SK-N-MC (cell line): Measurements from ENCODE around the gene DDX17.

Source experiments
- EZH2 ChIP-seq: fragments of 200-600 bp; sonication (generic); IDR thresholded peaks from one replicate; pipeline ENCODE4 v1.6.1; 2017; ENCODE audit warnings: antibody characterized with exemption
- FOXP2 ChIP-seq: optimal IDR thresholded peaks from 2 replicates; pipeline ENCODE3; 2011; ENCODE audit warnings: mild to moderate bottlenecking, moderate library complexity; ENCODE audit not compliant: insufficient read depth; ENCODE audit errors: extremely low read length, control extremely low read depth
- POLR2AphosphoS5 ChIP-seq: IDR thresholded peaks from 2 replicates; pipeline ENCODE4 v1.6.1; 2012; ENCODE audit warnings: mild to moderate bottlenecking, low read depth, low read length, borderline replicate concordance

GRCh38 chr22:38454353-38455075 is 51.6 kb downstream of the DDX17 start:
- TF ChIP-seq POLR2AphosphoS5 (no peak), EZH2 (no peak), FOXP2 (no peak)
